Karpas-422 (cell line): Measurements from ENCODE around the gene SLC3A2. TPM values are rescaled to one million over a fixed set of nuclear protein-coding genes. Genes with fewer than 3 reads are reported as not detected.
A peak's percentile ranks its signal among the peaks of the same experiment; 100 is the strongest.

Experiments used
- DNase-seq: peaks from one replicate; pipeline ENCODE4 v3.0.0-alpha.2; 2015
- H2AFZ ChIP-seq: fragments of 200-600 bp; sonication (generic); 2 replicates; pipeline ENCODE4 v1.6.1; 2014; ENCODE audit warnings: antibody characterized with exemption, low read length, mixed read lengths
- H3K27ac ChIP-seq: fragments of 200-600 bp; sonication (generic); 2 replicates; pipeline ENCODE4 v1.5.1; 2014; ENCODE audit warnings: mild to moderate bottlenecking, low read length, moderate library complexity
- H3K27me3 ChIP-seq: fragments of 200-600 bp; sonication (generic); 2 replicates; pipeline ENCODE4 v1.6.1; 2014; ENCODE audit warnings: low read length, mixed read lengths
- H3K36me3 ChIP-seq: fragments of 200-600 bp; sonication (generic); 2 replicates; pipeline ENCODE4 v1.6.1; 2014; ENCODE audit warnings: low read length, mixed read lengths; ENCODE audit not compliant: insufficient read depth
- H3K4me1 ChIP-seq: fragments of 200-600 bp; sonication (generic); 2 replicates; pipeline ENCODE4 v1.6.1; 2014; ENCODE audit warnings: mild to moderate bottlenecking, low read length, mixed read lengths
- H3K4me2 ChIP-seq: fragments of 200-600 bp; sonication (generic); 2 replicates; pipeline ENCODE4 v1.6.1; 2014; ENCODE audit warnings: low read length, low read depth, mild to moderate bottlenecking; ENCODE audit not compliant: poor library complexity, severe bottlenecking
- H3K4me3 ChIP-seq: fragments of 200-600 bp; sonication (generic); 2 replicates; pipeline ENCODE4 v1.5.1; 2014; ENCODE audit warnings: mild to moderate bottlenecking, antibody characterized with exemption, low read length, mixed read lengths
- H3K79me2 ChIP-seq: fragments of 200-600 bp; sonication (generic); 2 replicates; pipeline ENCODE4 v1.6.1; 2014; ENCODE audit warnings: mild to moderate bottlenecking, low read length, mixed read lengths
- H3K9ac ChIP-seq: fragments of 200-600 bp; sonication (generic); 2 replicates; pipeline ENCODE4 v1.6.0; 2014; ENCODE audit warnings: low read length
- H3K9me2 ChIP-seq: fragments of 200-600 bp; sonication (generic), shearing (Covaris generic); replicated peaks from 2 replicates; pipeline ENCODE4 v1.6.0; 2014; ENCODE audit warnings: mild to moderate bottlenecking, low read length, moderate library complexity; ENCODE audit not compliant: insufficient read depth
- H3K9me3 ChIP-seq: fragments of 300-700, 200-600 bp; sonication (generic); 2 replicates; pipeline ENCODE4 v1.6.1; 2014; ENCODE audit warnings: low read length, mixed read lengths
- H4K20me1 ChIP-seq: fragments of 200-600 bp; sonication (generic); 2 replicates; pipeline ENCODE4 v1.6.1; 2014; ENCODE audit warnings: mild to moderate bottlenecking, antibody characterized with exemption, low read length, low read depth; ENCODE audit not compliant: insufficient read depth
- total RNA-seq: library from RNA; depleted of rRNA; stranded (reverse); fragments of >200 nt; shearing (Covaris generic); gene quantifications from 2 replicates; pipeline ENCODE4 v1.2.3, GENCODE V29; 2014; ENCODE audit warnings: low replicate concordance

Gene SLC3A2
- total RNA-seq, 1 experiment from 2014 or later = 167 TPM

DNA sequence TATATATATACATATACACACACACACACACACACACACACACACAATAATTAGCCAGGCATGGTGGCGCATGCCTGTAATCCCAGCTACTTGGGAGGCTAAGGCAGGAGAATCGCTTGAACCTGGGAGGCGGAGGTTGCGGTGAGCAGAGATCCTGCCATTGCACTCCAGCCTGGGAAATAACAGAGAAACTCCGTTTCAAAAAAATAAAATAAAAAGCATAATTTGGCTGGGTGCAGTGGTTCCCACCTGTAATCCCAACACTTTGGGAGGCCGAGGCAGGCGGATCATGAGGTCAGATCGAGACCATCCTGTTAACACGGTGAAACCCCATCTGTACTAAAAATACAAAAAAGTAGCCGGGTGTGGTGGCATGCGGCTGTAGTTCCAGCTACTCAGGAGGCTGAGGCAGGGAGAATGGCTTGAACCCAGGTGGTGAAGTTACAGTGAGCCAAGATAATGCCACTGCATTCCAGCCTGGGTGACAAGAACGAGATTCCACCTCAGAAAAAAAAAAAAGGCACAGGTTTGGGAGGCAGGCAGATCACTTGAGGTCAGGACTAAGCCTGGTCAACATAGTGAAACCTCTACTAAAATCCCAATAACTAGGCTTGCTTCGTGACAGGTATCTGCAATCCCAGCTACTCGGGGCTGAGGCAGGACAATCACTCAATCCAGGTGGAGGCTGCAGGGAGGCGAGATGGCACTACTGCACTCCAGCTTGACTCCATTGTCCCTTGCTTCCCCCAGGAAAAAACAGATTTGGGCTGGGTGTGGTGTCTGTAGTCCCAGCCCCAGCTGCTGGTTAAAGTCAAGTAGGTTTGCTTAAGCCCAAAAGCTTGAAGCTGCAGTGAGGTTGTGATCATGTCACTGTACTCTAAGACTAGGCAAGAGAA is 29.5 kb upstream of the SLC3A2 start:
- DNase-seq = peak; percentile 75
- H3K36me3 ChIP-seq = peaks cover 38% of the 10 kb centered on the region
- H3K4me1 ChIP-seq = peaks cover 33% of the 10 kb centered on the region
- H3K4me3 ChIP-seq = no peak overlapping the region
- H3K9ac ChIP-seq = no peak overlapping the region
- no peak overlapping the region for H3K4me2 ChIP-seq
- no peaks in the 10 kb centered on the region for H3K27me3 ChIP-seq
- peaks cover 30% of the 10 kb centered on the region for H4K20me1 ChIP-seq
- H3K9me2 ChIP-seq = no peaks in the 10 kb centered on the region
- H2AFZ ChIP-seq = no peak overlapping the region
- H3K9me3 ChIP-seq = no peaks in the 10 kb centered on the region
- peaks cover 24% of the 10 kb centered on the region for H3K79me2 ChIP-seq
- no peak overlapping the region for H3K27ac ChIP-seq

DNA sequence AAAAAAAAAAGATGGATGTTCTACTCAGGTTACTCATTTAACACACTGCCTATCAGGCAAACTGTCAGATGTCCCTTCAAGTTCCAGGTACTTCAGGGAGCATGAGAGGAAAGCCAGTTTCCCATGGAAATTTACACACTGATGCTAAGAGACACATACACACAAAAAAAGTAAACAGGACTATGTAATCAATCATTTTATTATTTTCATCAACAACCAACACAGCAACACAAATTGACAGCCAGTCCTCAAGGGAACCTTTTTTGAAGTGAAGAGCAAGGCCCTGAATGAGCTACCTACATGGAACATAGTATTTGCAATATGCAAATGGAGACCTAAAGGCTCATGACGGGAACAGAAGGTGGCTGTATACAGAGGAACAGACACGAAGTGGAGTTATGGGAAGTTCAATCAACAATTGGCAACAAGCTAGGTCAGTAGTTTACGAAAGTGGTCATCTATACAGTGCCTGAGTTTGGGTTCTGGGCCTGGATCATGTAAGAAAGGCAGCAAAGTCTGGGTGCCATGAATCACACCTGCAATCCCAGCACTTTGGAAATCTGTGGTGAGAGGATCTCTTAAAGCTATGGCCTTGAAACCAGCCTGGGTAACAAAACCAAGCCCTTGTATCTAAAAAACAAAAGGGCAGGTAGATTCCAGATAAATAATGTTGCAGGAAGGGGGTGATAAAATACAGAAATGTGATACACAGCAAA is 28.7 kb upstream of the SLC3A2 start:
- Histone ChIP-seq H3K27ac (no peak overlapping the region), H3K79me2 (peaks cover 32% of the 10 kb centered on the region), H3K4me1 (peaks cover 36% of the 10 kb centered on the region), H3K36me3 (peaks cover 38% of the 10 kb centered on the region), H3K9me3 (no peaks in the 10 kb centered on the region), H3K9me2 (no peaks in the 10 kb centered on the region), H4K20me1 (peaks cover 30% of the 10 kb centered on the region), H3K4me2 (no peak overlapping the region), H3K4me3 (no peak overlapping the region), H2AFZ (no peak overlapping the region), H3K27me3 (no peaks in the 10 kb centered on the region), H3K9ac (no peak overlapping the region)
- peak; percentile 69 for DNase-seq

DNA sequence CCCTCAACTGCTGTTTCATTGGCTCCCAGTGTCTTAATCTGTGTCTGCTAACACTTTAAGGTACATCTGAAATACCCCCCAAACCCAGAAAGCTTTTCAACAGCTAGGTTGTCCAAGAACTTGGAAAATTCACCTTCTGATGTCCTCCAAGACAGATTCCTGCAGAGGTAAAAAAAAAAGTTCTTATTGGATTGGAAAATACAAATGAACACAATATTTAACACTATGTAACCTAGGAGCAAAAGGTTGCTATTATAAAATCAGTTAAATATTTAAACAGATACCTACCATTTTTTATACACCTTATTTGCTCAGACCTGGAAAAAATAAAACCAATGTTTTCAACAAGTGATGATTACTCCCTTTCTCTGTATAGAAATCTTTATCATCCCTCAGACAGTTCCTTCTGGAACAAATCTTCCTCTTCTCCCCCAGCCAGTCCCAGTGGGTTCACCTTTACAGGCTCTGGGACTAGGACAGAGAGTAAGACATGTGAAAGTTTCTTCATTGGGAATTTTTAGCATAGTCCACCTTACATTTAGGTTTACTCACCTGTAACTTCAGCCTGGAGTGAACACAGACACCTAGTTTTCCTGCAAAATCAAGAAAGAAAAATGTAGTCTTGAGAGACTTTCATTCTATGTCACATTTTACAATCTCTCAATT is 28.0 kb upstream of the SLC3A2 start:
- Histone ChIP-seq H3K4me1 (peaks cover 43% of the 10 kb centered on the region), H2AFZ (no peak overlapping the region), H3K79me2 (peaks cover 39% of the 10 kb centered on the region), H3K9me2 (no peaks in the 10 kb centered on the region), H3K27ac (no peak overlapping the region), H3K9ac (no peak overlapping the region), H3K4me2 (peak overlapping the region; percentile 97), H3K27me3 (no peaks in the 10 kb centered on the region), H3K9me3 (no peaks in the 10 kb centered on the region), H4K20me1 (peaks cover 30% of the 10 kb centered on the region), H3K36me3 (peaks cover 38% of the 10 kb centered on the region), H3K4me3 (no peak overlapping the region)
- peak; percentile 45 for DNase-seq

DNA sequence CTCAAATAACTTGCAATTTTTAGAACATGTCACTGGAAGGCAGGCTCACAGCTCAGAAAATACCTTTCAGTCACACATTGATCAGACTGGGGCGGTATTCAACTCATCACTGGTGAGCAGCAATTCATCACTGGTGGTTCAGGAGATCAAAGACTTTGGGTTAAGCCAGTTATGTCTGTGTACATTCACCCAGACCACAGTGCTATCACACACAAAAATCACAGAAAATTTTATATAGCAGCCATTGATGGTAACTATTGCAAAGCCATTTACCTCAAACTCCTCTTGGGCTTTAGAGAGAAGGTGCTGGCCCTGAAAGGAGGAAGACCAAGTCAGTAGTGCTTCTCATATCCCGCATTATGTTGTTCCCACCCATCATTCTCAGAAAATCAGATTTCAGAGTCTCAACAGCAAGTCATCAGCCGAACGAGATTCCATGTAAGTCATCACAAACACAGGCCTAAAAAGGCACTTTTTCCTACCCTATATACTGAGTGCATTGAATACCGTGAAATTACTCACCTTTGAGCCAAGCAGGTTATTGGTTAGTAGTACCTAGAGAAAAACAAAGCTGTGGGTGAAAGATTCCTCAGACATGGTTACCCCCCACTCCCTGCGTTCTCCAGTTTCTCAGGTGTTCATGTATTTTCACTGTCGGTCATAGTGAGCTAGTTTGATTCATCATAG is 27.3 kb upstream of the SLC3A2 start:
- Histone ChIP-seq H4K20me1 (peaks cover 30% of the 10 kb centered on the region), H3K4me3 (peak overlapping the region; percentile 88), H3K9ac (peak overlapping the region; percentile 96; the same call in 1 of the 2 replicates), H3K9me2 (no peaks in the 10 kb centered on the region), H3K4me2 (peak overlapping the region; percentile 97), H3K27ac (peak overlapping the region; percentile 85; the same call in 1 of the 2 replicates), H3K27me3 (no peaks in the 10 kb centered on the region), H3K9me3 (no peaks in the 10 kb centered on the region), H3K36me3 (peaks cover 38% of the 10 kb centered on the region), H3K79me2 (peaks cover 47% of the 10 kb centered on the region), H2AFZ (no peak overlapping the region), H3K4me1 (peaks cover 51% of the 10 kb centered on the region)
- DNase-seq = peak; percentile 46

DNA sequence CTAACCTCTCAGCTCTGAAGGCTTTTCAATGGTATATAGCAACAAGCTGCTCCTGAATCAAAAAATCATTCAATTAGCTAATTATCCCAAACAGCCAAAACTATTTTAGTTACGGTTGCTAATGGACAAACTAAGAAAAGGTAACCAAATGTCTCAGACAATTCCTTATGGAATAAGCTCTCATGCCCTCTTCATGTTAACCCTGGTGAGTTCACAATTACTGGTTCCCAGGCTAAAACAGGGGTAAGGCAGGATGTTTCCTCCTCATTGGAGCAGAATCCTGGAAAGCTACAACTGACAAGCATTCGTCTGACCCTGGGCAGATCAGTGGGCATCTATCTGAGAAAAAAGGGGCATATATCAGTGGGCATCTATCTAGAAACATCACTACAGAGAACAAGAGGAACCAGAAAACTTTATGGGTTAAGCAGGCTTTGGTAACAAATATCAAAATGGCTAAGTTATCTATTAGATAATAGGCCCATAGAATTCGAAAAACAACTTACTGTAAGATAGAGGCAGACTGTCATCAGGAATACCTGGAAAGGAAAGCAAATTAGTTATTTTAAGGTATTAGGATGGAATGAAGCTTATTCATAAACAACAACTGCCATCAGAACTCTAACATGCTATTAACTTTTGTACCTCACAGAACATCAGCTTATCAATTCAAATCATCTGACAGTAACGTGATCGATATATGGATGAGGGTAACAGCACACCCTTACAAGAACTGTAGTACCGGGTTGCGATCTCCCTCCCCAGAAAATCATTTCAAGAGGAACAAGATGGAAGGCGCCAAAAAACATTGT is 26.5 kb upstream of the SLC3A2 start:
- Histone ChIP-seq H3K36me3 (peaks cover 38% of the 10 kb centered on the region), H3K27ac (peak overlapping the region; percentile 85), H3K27me3 (no peaks in the 10 kb centered on the region), H3K79me2 (peaks cover 48% of the 10 kb centered on the region), H3K9ac (peak overlapping the region; percentile 96), H3K4me3 (peak overlapping the region; percentile 88), H3K4me1 (peaks cover 51% of the 10 kb centered on the region), H3K9me2 (no peaks in the 10 kb centered on the region), H3K4me2 (peak overlapping the region; percentile 97), H3K9me3 (no peaks in the 10 kb centered on the region), H2AFZ (no peak overlapping the region), H4K20me1 (peaks cover 30% of the 10 kb centered on the region)
- no peak for DNase-seq

DNA sequence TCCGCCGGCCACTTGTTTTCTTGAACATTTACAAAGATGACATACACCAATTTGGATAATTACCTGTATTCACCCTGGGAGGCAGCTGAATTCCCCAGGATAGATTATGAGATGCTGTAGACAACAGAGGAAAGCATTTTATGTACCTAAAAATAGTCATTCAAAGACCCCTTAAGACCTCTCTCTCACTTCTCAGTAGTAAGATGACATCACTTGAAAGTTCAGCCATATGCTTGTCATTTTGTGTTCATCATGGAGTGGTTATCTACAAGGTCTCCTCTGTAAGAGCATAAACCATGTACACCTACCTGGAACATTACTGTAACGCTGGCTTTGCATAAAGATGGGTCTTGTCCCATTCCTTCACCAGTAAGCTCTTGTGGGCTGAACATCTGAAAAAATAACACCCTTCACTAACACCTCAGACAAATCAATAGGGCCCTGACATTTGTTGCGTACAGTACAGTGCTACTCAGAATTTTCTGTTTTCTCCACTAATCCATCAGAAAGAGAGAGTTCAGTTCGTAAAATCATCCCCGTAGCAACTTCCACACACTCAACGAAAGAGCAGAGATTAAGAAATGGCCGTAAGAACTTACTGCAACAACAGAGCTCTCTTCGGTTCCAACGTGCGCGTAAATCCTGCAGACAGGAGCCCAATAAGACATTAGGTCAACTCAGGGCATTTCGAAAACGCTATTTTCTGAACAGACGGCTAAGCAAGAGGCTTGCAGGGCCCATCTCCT is 25.7 kb upstream of the SLC3A2 start:
- Histone ChIP-seq H3K4me2 (peak overlapping the region; percentile 97), H3K9ac (peak overlapping the region; percentile 96), H3K27ac (peak overlapping the region; percentile 85), H3K9me2 (no peaks in the 10 kb centered on the region), H3K27me3 (no peaks in the 10 kb centered on the region), H4K20me1 (peaks cover 30% of the 10 kb centered on the region), H3K36me3 (peaks cover 38% of the 10 kb centered on the region), H3K9me3 (no peaks in the 10 kb centered on the region), H3K4me3 (peak overlapping the region; percentile 88), H3K79me2 (peaks cover 56% of the 10 kb centered on the region), H3K4me1 (peaks cover 59% of the 10 kb centered on the region), H2AFZ (no peak overlapping the region)
- DNase-seq = peak; percentile 58
